ENCODE measurements around the gene SLC45A1. TPM values are rescaled to one million over a fixed set of nuclear protein-coding genes. Genes with fewer than 3 reads are reported as not detected.

Gene SLC45A1
- total and polyA plus RNA-seq, 2 of the 4 experiments (the other 2 are of a cell fraction), result 0.72 to 3.9 TPM

DNA sequence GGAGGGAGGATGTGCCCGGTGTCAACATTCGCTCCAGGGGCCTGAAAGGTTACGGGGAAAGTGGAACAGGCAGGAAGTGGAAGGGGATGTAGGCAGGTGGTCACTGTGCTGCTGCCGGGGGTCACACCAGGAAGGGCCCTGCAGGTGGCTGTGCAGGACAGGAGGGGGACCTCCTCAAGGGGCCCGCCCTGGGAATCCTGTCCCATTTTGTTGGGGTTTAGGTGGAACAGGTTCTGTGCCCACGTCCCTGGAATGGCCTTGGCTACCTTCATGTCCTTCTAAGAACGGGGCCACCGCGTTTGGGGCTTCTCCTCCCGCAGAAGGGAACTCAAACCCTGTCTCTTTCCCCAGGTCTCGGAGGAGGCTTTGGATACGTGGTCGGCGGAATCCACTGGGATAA is 11.9 kb downstream of the SLC45A1 start:
- H3K4ac ChIP-seq (ENCODE audit: low read depth, low read length), result no peak overlapping the region
- no peak overlapping the region for H3K23ac ChIP-seq (ENCODE audit: low read depth, low read length)
- peaks cover 9% of the 10 kb centered on the region; the same call in 1 of the 2 replicates for H3K36me3 ChIP-seq (ENCODE audit: control insufficient read depth, insufficient read depth, low read length)
- H2BK15ac ChIP-seq (ENCODE audit: low read depth, low read length), result no peak overlapping the region
- H3K14ac ChIP-seq (replicated peaks; ENCODE audit: low read depth, low read length), result no peak overlapping the region
- no peak for TF ChIP-seq RAD21 (IDR thresholded peaks at IDR 0.05; ENCODE audit: low read length)
- no peak for TF ChIP-seq MAFK (IDR thresholded peaks at IDR 0.05; ENCODE audit: low read depth, low read length)
- no peak for TF ChIP-seq RFX5 (IDR thresholded peaks at IDR 0.05; ENCODE audit: low read depth, low read length)
- no peak for TF ChIP-seq MXI1 (IDR thresholded peaks at IDR 0.05; ENCODE audit: borderline replicate concordance, low read depth, low read length)
- no peaks in the 10 kb centered on the region for H4K20me1 ChIP-seq (ENCODE audit: insufficient read depth, low read length)
- no peaks in the 10 kb centered on the region for H3K4me1 ChIP-seq (ENCODE audit: control insufficient read depth, insufficient read depth, low read length)
- ChIA-PET CTCF (no interaction called here), POLR2A (ENCODE audit: unreplicated experiment) (no interaction called here)
- no peak overlapping the region for H3K9ac ChIP-seq (ENCODE audit: low read depth, low read length)
- no peak overlapping the region for H3K56ac ChIP-seq (ENCODE audit: extremely low read depth, insufficient read depth, low read length)
- no peak overlapping the region for H4K5ac ChIP-seq (ENCODE audit: low read depth, low read length)
- DNase-seq, result no peak
- in situ Hi-C loops (cut with MboI; ENCODE audit: low sequenced_read_pairs) (no loop called here), dilution Hi-C loops (cut with HindIII; ENCODE audit: low sequenced_read_pairs, unreplicated experiment) (no loop called here), intact Hi-C loops (cut with micrococcal nuclease) (no loop called here)
- no TSS peak for BruUV-seq (replicated peaks)
- no peak overlapping the region for H2BK20ac ChIP-seq (ENCODE audit: low read depth, low read length)
- no peak overlapping the region for H2BK5ac ChIP-seq (ENCODE audit: low read depth, low read length, poor library complexity, severe bottlenecking)
- no peak overlapping the region for H2BK120ac ChIP-seq (ENCODE audit: low read depth, low read length)
- no peak overlapping the region for H3K27ac ChIP-seq (ENCODE audit: insufficient read depth, low read length)
- no peak overlapping the region for H3K18ac ChIP-seq (ENCODE audit: low read depth, low read length)
- no peak overlapping the region for H4K8ac ChIP-seq (ENCODE audit: low read depth in 2 of 2, low read length in 2 of 2)
- H3K9me3 ChIP-seq (ENCODE audit: control insufficient read depth, insufficient read depth, low read length), result no peaks in the 10 kb centered on the region
- H4K91ac ChIP-seq (ENCODE audit: insufficient read depth, low read depth, low read length), result no peak overlapping the region
- H3K27me3 ChIP-seq (ENCODE audit: control insufficient read depth, insufficient read depth, low read length), result no peaks in the 10 kb centered on the region
- H2AFZ ChIP-seq (replicated peaks; ENCODE audit: low read length, poor library complexity), result no peak overlapping the region
- no peak overlapping the region for H3K4me3 ChIP-seq (ENCODE audit: insufficient read depth, low read depth, low read length)
- no peak for ATAC-seq (ENCODE audit: low read depth)
- peak overlapping the region; percentile 43; the same call in 1 of the 2 replicates for H2AK5ac ChIP-seq (ENCODE audit: low read depth, low read length)
- no peaks in the 10 kb centered on the region for H3K79me1 ChIP-seq (ENCODE audit: low read depth in 1 of 2, low read length in 2 of 2)
- peaks cover 2% of the 10 kb centered on the region; the same call in 1 of the 2 replicates for H3K9me1 ChIP-seq (ENCODE audit: insufficient read depth, low read length)
- no peak overlapping the region for H2AK9ac ChIP-seq (replicated peaks; ENCODE audit: low read depth, low read length, poor library complexity)
- 93% methylated on average over 10 of the region's 14 CpGs; no CpG with 5 or more reads in 1 of the 2 experiments for WGBS, 2 experiments (ENCODE audit: extremely low coverage in 2 of 2, insufficient read length in 1 of 2)
- no peak overlapping the region for H3K4me2 ChIP-seq (ENCODE audit: low read depth, low read length)

Measured in IMR-90 (cell line).